SK-N-MC (cell line): Measurements from ENCODE around the gene TRIM67.

Experiments
- EZH2 ChIP-seq: fragments of 200-600 bp; sonication (generic); IDR thresholded peaks from one replicate; pipeline ENCODE4 v1.6.1; 2017; ENCODE audit warnings: antibody characterized with exemption
- POLR2AphosphoS5 ChIP-seq: IDR thresholded peaks from 2 replicates; pipeline ENCODE4 v1.6.1; 2012; ENCODE audit warnings: mild to moderate bottlenecking, low read depth, low read length, borderline replicate concordance

DNA sequence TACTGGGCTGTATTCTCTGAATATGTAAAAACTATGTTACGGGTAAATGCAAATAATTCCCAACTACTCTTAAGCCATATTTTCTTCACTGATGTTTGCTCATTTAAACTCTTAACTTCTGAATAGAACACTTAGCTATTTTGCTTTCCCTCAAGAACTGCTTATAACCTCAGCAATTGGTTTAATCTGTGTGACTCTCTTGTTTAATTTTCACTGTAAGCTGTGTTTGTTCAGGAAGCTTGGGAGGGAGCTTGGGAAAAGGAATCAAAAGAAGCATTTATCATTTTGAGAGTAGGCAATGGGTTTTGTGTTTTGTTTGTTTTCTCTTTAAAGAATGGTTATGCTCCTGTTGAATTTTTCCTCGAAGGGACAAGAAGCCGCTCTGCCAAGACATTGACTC lies 103.5 kb downstream of the TRIM67 start:
- TF ChIP-seq EZH2 (no peak), POLR2AphosphoS5 (no peak)
